Immature natural killer cell (primary cell): Measurements from ENCODE around the gene ARHGEF10L. TPM values are rescaled to one million over a fixed set of nuclear protein-coding genes. Genes with fewer than 3 reads are reported as not detected.
A peak's percentile ranks its signal among the peaks of the same experiment; 100 is the strongest.

Source experiments
- DNase-seq, 3 donors: peaks; one replicate each; pipeline ENCODE4 v3.0.0; 2022; ENCODE audit warnings: mixed read lengths in 1 of 3
- H3K27ac Mint-ChIP-seq, 6 donors: one replicate each; pipeline ENCODE4 v1.8.0; 2020; ENCODE audit warnings: mixed read lengths in 6 of 6, mild to moderate bottlenecking in 5 of 6, inconsistent platforms in 4 of 6, moderate library complexity in 3 of 6
- H3K27me3 Mint-ChIP-seq, 3 donors: one replicate each; pipeline ENCODE4 v1.8.0; 2020 to 2021; ENCODE audit warnings: low read depth in 3 of 3, mild to moderate bottlenecking in 3 of 3, mixed read lengths in 3 of 3, moderate library complexity in 3 of 3, inconsistent platforms in 1 of 3
- H3K36me3 Mint-ChIP-seq, 3 donors: one replicate each; pipeline ENCODE4 v1.8.0; 2020; ENCODE audit warnings: mixed read lengths in 3 of 3, inconsistent platforms in 2 of 3, mild to moderate bottlenecking in 2 of 3
- H3K4me1 Mint-ChIP-seq, 2 donors: one replicate each; pipeline ENCODE4 v1.8.0; 2020; ENCODE audit warnings: inconsistent platforms in 2 of 2, mild to moderate bottlenecking in 2 of 2, mixed read lengths in 2 of 2, moderate library complexity in 1 of 2
- H3K4me3 Mint-ChIP-seq, 5 donors: one replicate each; pipeline ENCODE4 v1.8.0; 2020; ENCODE audit warnings: mild to moderate bottlenecking in 5 of 5, mixed read lengths in 5 of 5, inconsistent platforms in 3 of 5, moderate library complexity in 3 of 5
- H3K9me3 Mint-ChIP-seq, 6 donors: one replicate each; pipeline ENCODE4 v1.8.0; 2020; ENCODE audit warnings: mild to moderate bottlenecking in 6 of 6, mixed read lengths in 6 of 6, inconsistent platforms in 4 of 6, moderate library complexity in 3 of 6
- polyA plus RNA-seq, 3 donors: library from polyadenylated mRNA; unstranded; fragments of 300-500 nt; fragmentation: Illumina TruSeq; gene quantifications; one replicate each; pipeline ENCODE4 v1.2.3, GENCODE V29; 2021

The ARHGEF10L gene
- polyA plus RNA-seq, 3 donors from 2014 or later = 0.17 to 0.20 TPM; not detected in 1

GRCh38 chr1:17529381-17529780 lies 10.1 kb upstream of the ARHGEF10L start:
- H3K27ac Mint-ChIP-seq = no peak overlapping the region

GRCh38 chr1:17531343-17531681 lies 8.2 kb upstream of the ARHGEF10L start:
- H3K9me3 Mint-ChIP-seq = peaks cover 0 to 1% (median 0%) of the 10 kb centered on the region in 6 donors
- H3K4me1 Mint-ChIP-seq = no peaks in the 10 kb centered on the region
- DNase-seq = no peak
- no peak overlapping the region for H3K27ac Mint-ChIP-seq
- no peak overlapping the region for H3K4me3 Mint-ChIP-seq
- H3K27me3 Mint-ChIP-seq = peaks cover 0 to 17% (median 1%) of the 10 kb centered on the region in 3 donors
- H3K36me3 Mint-ChIP-seq = no peaks in the 10 kb centered on the region

More at GRCh38 chr1:17529381-17529780, 10.1 kb upstream of the ARHGEF10L start:
- peaks cover 0 to 12% (median 4%) of the 10 kb centered on the region in 3 donors for H3K27me3 Mint-ChIP-seq
- DNase-seq = no peak
- no peaks in the 10 kb centered on the region for H3K36me3 Mint-ChIP-seq
- H3K9me3 Mint-ChIP-seq = peaks cover 0 to 1% (median 0%) of the 10 kb centered on the region in 6 donors
- no peaks in the 10 kb centered on the region for H3K4me1 Mint-ChIP-seq
- H3K4me3 Mint-ChIP-seq = no peak overlapping the region

DNA sequence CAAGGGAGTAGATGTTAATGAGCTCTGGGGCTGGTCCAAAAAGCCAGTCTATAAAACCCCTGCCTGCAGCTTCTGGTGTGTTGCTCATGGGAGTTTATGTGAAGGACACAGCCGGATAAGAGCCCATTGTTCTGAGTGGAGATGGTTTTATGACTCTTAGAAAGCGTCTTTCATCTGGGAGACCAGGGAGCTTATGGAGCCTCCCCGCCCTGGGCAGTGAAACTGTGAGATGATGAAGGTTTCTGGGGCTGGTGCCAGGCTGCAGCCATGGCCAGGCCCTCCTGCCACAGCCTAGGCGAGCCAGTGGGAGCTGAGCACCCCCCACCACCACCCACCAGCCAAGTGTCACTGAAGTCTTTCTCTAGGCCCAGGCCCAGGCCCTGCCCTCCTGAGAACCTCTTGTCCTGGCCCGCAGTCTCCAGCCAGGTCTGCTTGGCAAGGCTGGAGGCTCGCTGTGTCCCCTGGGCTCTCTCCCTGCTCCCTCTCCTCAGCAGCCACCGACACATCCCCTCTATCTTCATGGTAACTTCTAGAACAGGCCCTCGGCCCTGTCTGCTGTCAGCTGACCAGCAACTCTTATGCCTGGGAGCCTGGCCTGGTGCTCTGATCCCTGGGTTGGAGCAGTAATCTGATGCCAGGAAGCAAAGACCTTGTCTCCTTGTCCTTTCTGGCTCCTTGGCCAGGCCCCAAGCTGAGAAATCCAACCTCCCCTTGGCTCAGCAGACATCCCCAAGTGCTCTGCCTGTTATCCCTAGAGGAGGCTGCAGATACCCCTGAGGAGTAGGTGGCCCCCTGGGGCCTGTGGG lies 7.6 kb upstream of the ARHGEF10L start:
- no peak overlapping the region for H3K27ac Mint-ChIP-seq
- peaks cover 0 to 1% (median 0%) of the 10 kb centered on the region in 6 donors for H3K9me3 Mint-ChIP-seq
- DNase-seq = no peak
- no peak overlapping the region for H3K4me3 Mint-ChIP-seq
- H3K36me3 Mint-ChIP-seq = no peaks in the 10 kb centered on the region
- H3K27me3 Mint-ChIP-seq = peaks cover 0 to 17% (median 0%) of the 10 kb centered on the region in 3 donors
- H3K4me1 Mint-ChIP-seq = no peaks in the 10 kb centered on the region

DNA sequence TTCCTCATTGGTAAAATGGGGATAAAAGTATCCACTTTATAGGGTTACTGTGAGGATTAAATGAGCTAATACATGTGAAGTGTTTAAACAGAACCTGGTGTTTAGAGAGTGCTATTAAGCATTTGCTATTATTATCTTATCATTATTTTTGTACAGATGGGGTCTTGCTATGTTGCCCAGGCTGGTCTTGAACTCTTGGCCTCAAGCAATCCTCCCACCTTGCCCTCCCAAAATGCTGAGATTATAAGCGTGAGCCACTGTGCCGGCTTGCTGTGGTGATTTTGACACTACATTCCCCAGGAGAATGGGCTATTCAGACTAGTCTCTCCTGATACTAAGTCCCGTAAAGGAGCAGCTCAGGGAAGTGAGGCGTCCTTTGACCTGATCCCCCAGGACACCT lies 6.3 kb upstream of the ARHGEF10L start:
- H3K9me3 Mint-ChIP-seq = peaks cover 0 to 1% (median 0%) of the 10 kb centered on the region in 6 donors
- H3K27ac Mint-ChIP-seq = no peak overlapping the region
- H3K27me3 Mint-ChIP-seq = peaks cover 0 to 19% (median 0%) of the 10 kb centered on the region in 3 donors
- H3K4me3 Mint-ChIP-seq = no peak overlapping the region
- DNase-seq = no peak
- H3K36me3 Mint-ChIP-seq = peaks cover 0 to 4% (median 0%) of the 10 kb centered on the region in 3 donors
- H3K4me1 Mint-ChIP-seq = no peaks in the 10 kb centered on the region

DNA sequence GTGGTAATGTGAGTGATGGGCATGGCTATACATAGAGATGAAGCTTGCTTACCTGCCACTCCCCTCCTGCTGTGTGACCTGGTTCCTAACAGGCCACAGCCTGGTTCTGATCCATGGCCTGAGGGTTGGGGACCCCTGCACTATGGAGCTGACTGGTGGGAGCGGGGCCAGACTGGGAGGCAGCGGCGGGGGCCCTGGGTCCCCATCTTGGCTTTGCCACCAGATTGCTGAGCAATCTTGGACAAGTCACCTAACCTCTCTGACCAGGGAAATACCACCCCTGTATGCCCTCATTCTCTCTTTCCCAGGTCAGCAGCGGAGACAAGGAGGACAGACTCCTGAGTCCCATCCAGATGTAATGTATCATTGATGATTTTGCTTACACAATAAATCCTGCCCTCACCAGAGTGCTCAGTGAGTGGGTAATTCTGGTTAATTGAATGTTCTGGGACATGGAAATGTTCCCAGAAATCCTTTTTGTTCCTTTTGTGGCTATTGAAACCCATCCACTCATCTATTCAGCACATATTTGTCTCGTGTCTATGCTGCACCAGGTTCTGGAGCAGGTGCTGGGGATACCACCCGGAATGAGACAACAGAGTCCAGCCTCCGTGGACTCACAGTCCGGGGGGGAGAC lies 4.1 kb upstream of the ARHGEF10L start:
- Mint-ChIP-seq H3K4me1 (peaks cover 0 to 5% of the 10 kb centered on the region in 2 donors), H3K9me3 (peaks cover 0 to 1% (median 0%) of the 10 kb centered on the region in 6 donors), H3K27ac (no peak overlapping the region), H3K4me3 (no peak overlapping the region), H3K36me3 (peaks cover 0 to 4% (median 0%) of the 10 kb centered on the region in 3 donors), H3K27me3 (peaks cover 2 to 21% (median 3%) of the 10 kb centered on the region in 3 donors)
- no peak for DNase-seq

DNA sequence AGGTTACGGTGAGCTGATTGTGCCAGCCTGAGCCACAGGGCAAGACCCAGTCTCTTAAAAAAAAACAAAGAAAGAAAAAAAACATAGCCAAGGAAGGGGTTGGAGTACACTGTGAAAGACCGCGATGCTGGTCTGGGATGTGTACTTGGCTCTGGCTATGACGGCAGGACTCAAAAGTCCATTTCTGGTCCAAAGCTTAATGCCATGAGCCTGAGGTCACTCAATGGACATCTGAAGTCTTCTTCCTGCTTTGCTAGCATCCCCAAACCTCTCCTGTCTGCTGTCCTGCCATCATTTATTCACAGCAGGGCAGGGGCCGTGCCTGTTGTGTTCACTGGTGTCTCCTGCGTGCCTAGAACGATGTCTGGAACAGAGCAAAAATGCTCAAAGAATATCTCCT lies 1.5 kb upstream of the ARHGEF10L start:
- DNase-seq = no peak
- no peak overlapping the region for H3K4me3 Mint-ChIP-seq
- H3K36me3 Mint-ChIP-seq = peaks cover 0 to 4% (median 0%) of the 10 kb centered on the region in 3 donors
- H3K27ac Mint-ChIP-seq = no peak overlapping the region
- peaks cover 6 to 24% (median 6%) of the 10 kb centered on the region in 3 donors for H3K27me3 Mint-ChIP-seq
- H3K4me1 Mint-ChIP-seq = peaks cover 0 to 7% of the 10 kb centered on the region in 2 donors
- H3K9me3 Mint-ChIP-seq = no peaks in the 10 kb centered on the region

DNA sequence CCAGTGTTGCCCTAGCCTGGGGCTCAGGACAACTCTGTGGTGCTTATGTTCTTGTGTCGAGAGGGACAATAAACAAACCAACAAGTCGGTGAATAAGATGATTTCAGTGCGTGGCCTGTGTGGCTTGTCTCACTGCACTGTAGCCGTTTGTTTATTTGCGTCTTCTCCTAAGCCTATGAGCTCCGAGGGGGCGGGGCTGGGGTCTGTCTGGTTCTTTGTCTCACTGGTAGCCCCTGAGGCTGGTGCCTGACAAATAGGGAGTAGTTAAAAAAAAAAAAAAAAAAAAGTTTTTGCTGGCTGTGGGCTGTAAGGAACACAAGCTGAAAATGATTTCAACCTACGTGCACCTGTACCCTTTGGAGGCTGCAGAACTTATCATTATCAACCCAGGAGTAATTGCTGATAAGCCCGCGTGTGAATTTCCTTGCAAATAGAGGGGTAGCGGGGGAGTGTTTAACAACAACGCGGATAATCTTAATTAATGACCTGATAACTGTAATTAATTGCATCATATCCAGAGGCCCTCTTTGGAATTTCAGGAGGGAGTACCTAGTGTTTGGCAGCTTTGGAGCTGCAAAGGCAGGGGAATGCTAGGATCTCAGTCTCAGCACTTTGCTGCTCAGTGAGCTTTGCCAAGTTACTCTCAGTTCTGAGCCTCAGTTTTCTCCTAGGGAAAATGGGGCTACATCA lies 925 bp upstream of the ARHGEF10L start:
- Mint-ChIP-seq H3K9me3 (no peaks in the 10 kb centered on the region), H3K36me3 (peaks cover 0 to 4% (median 0%) of the 10 kb centered on the region in 3 donors), H3K4me1 (peaks cover 0 to 7% of the 10 kb centered on the region in 2 donors), H3K27ac (no peak overlapping the region), H3K4me3 (peak overlapping the region in 2 of 5 donors; percentile 14 to 53), H3K27me3 (peaks cover 6 to 24% (median 8%) of the 10 kb centered on the region in 3 donors)
- DNase-seq = no peak

DNA sequence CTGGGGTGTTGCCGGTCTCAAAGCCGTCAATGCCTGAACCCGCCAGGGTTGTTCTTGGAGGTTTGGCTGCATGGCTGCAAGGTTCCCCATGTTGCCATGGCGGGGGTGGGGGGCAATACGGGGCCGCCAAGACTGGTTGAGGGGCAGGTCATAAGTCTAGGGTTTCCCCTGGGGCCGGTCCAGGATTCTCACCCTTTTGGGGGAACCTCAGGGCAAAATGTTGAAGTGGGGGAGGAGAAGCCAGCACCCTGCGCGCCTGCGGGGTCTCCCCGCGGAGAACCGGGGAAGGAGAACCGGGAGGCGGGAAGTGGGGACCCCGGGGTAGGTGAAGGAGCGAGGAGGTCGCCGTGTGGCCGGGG lies 401 bp upstream of the ARHGEF10L start:
- no peaks in the 10 kb centered on the region for H3K9me3 Mint-ChIP-seq
- peak overlapping the region in 2 of 5 donors; percentile 14 to 53 for H3K4me3 Mint-ChIP-seq
- H3K4me1 Mint-ChIP-seq = peaks cover 0 to 7% of the 10 kb centered on the region in 2 donors
- H3K36me3 Mint-ChIP-seq = peaks cover 0 to 4% (median 0%) of the 10 kb centered on the region in 3 donors
- peaks cover 6 to 24% (median 8%) of the 10 kb centered on the region in 3 donors for H3K27me3 Mint-ChIP-seq
- no peak for DNase-seq
- H3K27ac Mint-ChIP-seq = no peak overlapping the region

DNA sequence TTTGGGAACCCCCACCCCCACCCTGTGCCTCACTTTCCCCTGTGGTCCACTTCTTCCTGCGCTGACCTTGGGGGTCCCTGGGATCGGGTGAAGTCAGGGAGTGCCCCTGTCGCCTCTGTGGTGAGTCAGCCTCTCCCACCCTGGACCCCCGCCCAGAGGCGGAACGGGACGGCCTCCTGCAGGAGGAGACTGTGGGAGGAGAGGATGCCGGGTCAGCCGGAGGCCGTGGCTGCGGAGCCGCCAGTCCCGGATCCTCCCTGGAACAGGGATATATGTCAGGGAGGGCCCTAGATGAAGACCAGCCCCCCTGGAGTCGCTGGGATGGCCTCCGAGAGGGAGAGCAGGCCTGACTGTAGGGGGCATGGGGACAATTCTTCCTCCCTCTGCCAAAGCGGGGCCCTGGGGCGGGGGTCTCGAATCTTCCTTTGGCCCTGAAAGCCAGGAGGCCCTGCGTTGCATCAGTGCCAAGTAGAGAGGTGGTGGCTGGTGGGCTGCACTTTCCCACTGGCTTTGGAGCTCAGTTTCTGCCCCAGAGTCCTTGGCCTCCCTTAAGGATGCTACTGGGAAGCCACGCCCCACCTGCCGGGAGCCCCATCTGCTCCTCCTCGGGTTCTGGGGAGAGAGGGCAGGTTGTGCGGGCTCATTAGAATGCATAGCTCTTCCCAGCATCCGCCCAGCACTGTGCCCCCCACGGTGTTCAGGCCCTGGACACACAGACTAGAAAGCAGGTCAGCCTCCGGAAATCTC lies 930 bp downstream of the ARHGEF10L start:
- Mint-ChIP-seq H3K4me3 (no peak overlapping the region), H3K36me3 (peaks cover 0 to 4% (median 0%) of the 10 kb centered on the region in 3 donors), H3K27ac (no peak overlapping the region)

DNA sequence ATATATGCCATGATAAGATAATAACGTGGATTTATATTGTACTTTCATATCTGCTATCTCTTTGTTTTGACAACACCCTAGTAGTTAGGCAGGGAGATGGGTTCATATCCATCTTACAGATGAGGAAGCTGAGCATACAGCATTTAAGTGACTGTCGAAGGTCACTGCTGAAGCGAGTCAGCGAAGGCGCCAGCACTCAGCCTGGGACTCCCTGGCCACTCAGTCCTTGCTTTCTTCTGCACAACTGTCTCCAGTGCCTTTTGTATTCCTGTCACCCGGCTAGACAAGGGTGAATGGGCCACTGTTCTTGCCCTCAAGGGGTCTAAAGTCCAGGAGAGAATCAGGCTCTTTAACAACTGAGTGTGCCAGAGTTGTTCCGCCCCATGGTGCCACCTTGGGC lies 3.1 kb downstream of the ARHGEF10L start:
- Mint-ChIP-seq H3K27ac (no peak overlapping the region), H3K4me1 (peaks cover 0 to 7% of the 10 kb centered on the region in 2 donors), H3K36me3 (no peaks in the 10 kb centered on the region), H3K4me3 (no peak overlapping the region), H3K9me3 (no peaks in the 10 kb centered on the region), H3K27me3 (peaks cover 6 to 22% (median 8%) of the 10 kb centered on the region in 3 donors)
- no peak for DNase-seq

More for the DNA sequence above, 930 bp downstream of the ARHGEF10L start:
- H3K27me3 Mint-ChIP-seq = peaks cover 6 to 29% (median 8%) of the 10 kb centered on the region in 3 donors
- no peaks in the 10 kb centered on the region for H3K9me3 Mint-ChIP-seq
- H3K4me1 Mint-ChIP-seq = peaks cover 0 to 7% of the 10 kb centered on the region in 2 donors
- no peak for DNase-seq

GRCh38 chr1:17544776-17545350 lies 5.4 kb downstream of the ARHGEF10L start:
- no peak overlapping the region for H3K4me3 Mint-ChIP-seq
- H3K4me1 Mint-ChIP-seq = peaks cover 0 to 2% of the 10 kb centered on the region in 2 donors
- H3K27ac Mint-ChIP-seq = no peak overlapping the region
- no peaks in the 10 kb centered on the region for H3K36me3 Mint-ChIP-seq
- peaks cover 3 to 12% (median 6%) of the 10 kb centered on the region in 3 donors for H3K27me3 Mint-ChIP-seq
- no peak for DNase-seq
- no peaks in the 10 kb centered on the region for H3K9me3 Mint-ChIP-seq

- Mint-ChIP-seq H3K27ac (no peak overlapping the region), H3K4me1 (peaks cover 0 to 2% of the 10 kb centered on the region in 2 donors), H3K36me3 (no peaks in the 10 kb centered on the region), H3K9me3 (no peaks in the 10 kb centered on the region), H3K27me3 (peaks cover 3 to 12% (median 6%) of the 10 kb centered on the region in 3 donors), H3K4me3 (no peak overlapping the region)
- no peak for DNase-seq
Measured at GRCh38 chr1:17545356-17545755, 5.9 kb downstream of the ARHGEF10L start.
